Naive thymus-derived CD8-positive, alpha-beta T cell (primary cell): Measurements from ENCODE around the gene PHKA2. TPM values are rescaled to one million over a fixed set of nuclear protein-coding genes. Genes with fewer than 3 reads are reported as not detected.
"Not testable (repeated sequence)": the region's sequence is repeated elsewhere in the genome, so short reads cannot be mapped to it uniquely, and the experiment has no call there.

Source experiments
- ATAC-seq, 2 donors: fragments of 150-1000 bp; cut with Tn5 transposase in 1 of 2; sonication (Bioruptor Pico), chemical (Tn5 transposase) in 1 of 2; 1 replicate in 1 of 2; 2 replicates in 1 of 2; pipeline ENCODE4 v1.10.0; 2021; ENCODE audit warnings: mild to moderate bottlenecking in 2 of 2, moderate library complexity in 2 of 2
- POLR2A ChIA-PET: fragments of 350-600 bp; sonication (Branson Sonifier 250); formaldehyde crosslinking; loops from one replicate; lab custom pipeline; 2021; ENCODE audit warnings: antibody characterized with exemption; lab: Charles Lee
- DNase-seq, 10 donors: peaks; one replicate each; pipeline versions ENCODE4 v3.0.0 to v3.0.0-alpha.2; 2020 to 2022
- H3K27ac Mint-ChIP-seq, 10 donors: one replicate each; pipeline ENCODE4 v1.8.0; 2020 to 2022; ENCODE audit warnings: mild to moderate bottlenecking in 10 of 10, mixed read lengths in 10 of 10, moderate library complexity in 4 of 10, inconsistent platforms in 1 of 10
- H3K27me3 Mint-ChIP-seq, 5 donors: one replicate each; pipeline ENCODE4 v1.8.0; 2021 to 2022; ENCODE audit warnings: mixed read lengths in 5 of 5
- H3K36me3 Mint-ChIP-seq, 3 donors: one replicate each; pipeline ENCODE4 v1.8.0; 2020 to 2022; ENCODE audit warnings: mixed read lengths in 3 of 3, mild to moderate bottlenecking in 2 of 3, inconsistent platforms in 1 of 3
- H3K4me1 Mint-ChIP-seq, 4 donors: one replicate each; pipeline ENCODE4 v1.8.0; 2021 to 2022; ENCODE audit warnings: mixed read lengths in 4 of 4
- H3K4me3 Mint-ChIP-seq, 10 donors: one replicate each; pipeline ENCODE4 v1.8.0; 2020 to 2022; ENCODE audit warnings: mild to moderate bottlenecking in 10 of 10, mixed read lengths in 10 of 10, moderate library complexity in 6 of 10, inconsistent platforms in 1 of 10
- H3K9me3 Mint-ChIP-seq, 9 donors: one replicate each; pipeline ENCODE4 v1.8.0; 2020 to 2022; ENCODE audit warnings: mixed read lengths in 9 of 9, mild to moderate bottlenecking in 3 of 9, inconsistent platforms in 1 of 9, moderate library complexity in 1 of 9
- polyA plus RNA-seq, 3 donors: library from polyadenylated mRNA; unstranded; fragments of 300-500 nt; fragmentation: Illumina TruSeq; gene quantifications; one replicate each; pipeline ENCODE4 v1.2.3, GENCODE V29; 2021
- total RNA-seq, 8 experiments: library from RNA in 2 of 8; stranded (reverse) in 2 of 8; gene quantifications; one replicate each; pipeline ENCODE4 v1.2.3 and lab custom pipeline; 2021 to 2026

The PHKA2 gene
- total and polyA plus RNA-seq, 5 experiments from 2014 or later, result 6.5 to 53.0 (median 9.2) TPM

DNA sequence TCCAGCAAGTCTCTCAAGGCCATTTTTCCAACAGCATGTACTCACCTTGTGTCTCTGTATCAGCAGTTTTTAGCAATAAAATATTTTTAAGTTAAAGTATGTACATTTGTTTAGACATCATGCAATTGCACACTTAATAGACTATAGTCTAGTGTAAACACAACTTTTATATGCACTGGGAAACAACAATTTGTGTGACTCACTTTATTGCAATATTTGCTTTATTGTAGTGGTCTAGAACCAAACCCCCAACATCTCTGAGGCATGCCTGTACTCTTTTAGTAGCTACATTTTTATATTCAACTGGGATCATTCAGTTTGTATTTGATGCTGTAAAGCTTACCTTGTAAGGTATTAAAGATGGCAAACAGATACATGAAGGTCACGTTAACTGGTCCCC, 14.7 kb upstream of the PHKA2 start:
- POLR2A ChIA-PET, result no interaction called here
- Mint-ChIP-seq H3K27ac (no peak overlapping the region), H3K9me3 (no peaks in the 10 kb centered on the region), H3K27me3 (no peaks in the 10 kb centered on the region), H3K4me1 (no peaks in the 10 kb centered on the region), H3K4me3 (no peak overlapping the region), H3K36me3 (no peaks in the 10 kb centered on the region)
- ATAC-seq (no peak), DNase-seq (no peak)

DNA sequence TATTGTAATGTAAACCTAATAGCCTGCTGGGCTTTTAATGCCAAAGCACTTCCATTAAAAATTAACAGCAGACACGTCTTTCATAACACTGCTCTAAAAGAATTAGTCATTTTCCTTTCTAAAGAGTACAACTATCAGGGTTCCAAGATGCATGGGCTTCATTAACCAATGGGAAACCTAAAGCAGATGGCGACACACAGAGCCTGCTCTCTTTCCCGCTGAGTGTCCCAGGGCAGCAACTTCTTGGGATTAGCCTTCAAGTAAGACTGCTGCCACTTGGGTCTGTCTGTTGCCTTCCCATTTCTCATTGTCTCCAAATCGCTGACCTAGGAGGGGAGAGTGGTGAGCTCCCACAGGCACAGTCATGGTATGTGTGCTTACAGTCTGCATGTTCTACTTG, 14.0 kb upstream of the PHKA2 start:
- no peak overlapping the region for H3K27ac Mint-ChIP-seq
- ATAC-seq (no peak), DNase-seq (no peak)
- no peaks in the 10 kb centered on the region for H3K36me3 Mint-ChIP-seq
- H3K4me3 Mint-ChIP-seq, result no peak overlapping the region
- no peaks in the 10 kb centered on the region for H3K27me3 Mint-ChIP-seq
- POLR2A ChIA-PET, result no interaction called here
- H3K4me1 Mint-ChIP-seq, result no peaks in the 10 kb centered on the region
- no peaks in the 10 kb centered on the region for H3K9me3 Mint-ChIP-seq

DNA sequence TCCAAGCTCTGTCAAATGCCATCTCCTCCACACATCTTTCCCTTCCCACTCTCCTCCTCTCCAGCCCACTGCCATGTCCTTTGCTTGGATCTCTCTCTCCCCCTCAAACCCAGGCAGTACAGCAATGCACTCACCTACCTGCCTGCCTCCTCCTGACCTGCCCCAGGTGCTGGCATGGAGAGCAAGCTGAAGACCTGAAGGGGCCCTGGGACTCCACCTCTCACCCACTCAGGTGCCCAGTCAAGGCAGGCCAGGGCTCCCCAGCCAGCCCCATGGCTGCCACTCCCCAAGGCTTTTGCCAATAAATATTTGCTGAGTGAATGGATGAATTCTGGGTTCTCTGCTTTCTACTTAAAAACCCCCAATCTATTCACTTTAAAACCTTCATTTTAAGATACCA, 12.6 kb upstream of the PHKA2 start:
- H3K27me3 Mint-ChIP-seq, result no peaks in the 10 kb centered on the region

DNA sequence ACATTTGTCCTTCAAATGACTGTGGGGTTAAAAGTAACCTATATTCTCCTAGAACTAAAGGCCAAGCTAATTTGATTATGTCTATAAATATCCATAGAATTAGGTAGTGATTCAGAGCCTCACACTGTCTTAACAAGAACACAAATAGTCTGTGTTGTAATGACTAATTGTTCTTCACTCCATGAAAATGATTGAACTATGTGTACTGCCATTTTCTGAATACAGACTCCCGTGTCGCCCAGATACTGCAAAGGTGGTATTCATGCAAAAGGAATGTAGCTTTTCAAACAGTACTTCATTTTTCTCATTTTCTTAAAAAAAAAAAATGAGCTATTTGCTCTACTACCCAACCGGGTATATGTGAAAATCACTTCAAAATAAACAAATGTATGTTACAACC, 11.3 kb upstream of the PHKA2 start:
- Mint-ChIP-seq H3K36me3 (no peaks in the 10 kb centered on the region), H3K9me3 (no peaks in the 10 kb centered on the region), H3K4me1 (no peaks in the 10 kb centered on the region), H3K4me3 (no peak overlapping the region), H3K27ac (no peak overlapping the region), H3K27me3 (no peaks in the 10 kb centered on the region)
- ATAC-seq (no peak), DNase-seq (no peak)
- POLR2A ChIA-PET, result no interaction called here

More for the DNA sequence above, 12.6 kb upstream of the PHKA2 start:
- Mint-ChIP-seq H3K4me1 (no peaks in the 10 kb centered on the region), H3K36me3 (no peaks in the 10 kb centered on the region), H3K9me3 (no peaks in the 10 kb centered on the region), H3K4me3 (no peak overlapping the region), H3K27ac (no peak overlapping the region)
- ATAC-seq (no peak), DNase-seq (no peak)
- POLR2A ChIA-PET, result no interaction called here

DNA sequence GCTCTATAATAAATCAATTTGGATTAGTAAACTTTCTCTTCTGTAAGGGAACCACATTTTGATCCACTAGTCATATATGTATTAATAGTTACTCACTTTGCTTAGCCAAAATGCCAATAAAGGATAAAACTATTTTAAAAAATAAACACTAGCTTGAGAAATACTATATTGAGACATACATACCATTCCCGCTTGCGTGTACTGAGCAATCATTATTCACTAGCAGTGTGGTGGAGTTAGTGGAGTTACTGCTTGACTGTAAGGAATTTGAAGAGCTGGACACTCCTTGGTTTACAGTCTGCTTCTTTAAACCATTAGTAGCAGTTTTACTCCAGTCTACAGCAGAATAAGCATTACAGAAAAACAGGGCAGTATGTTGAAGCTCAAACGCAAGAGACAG, 10.8 kb upstream of the PHKA2 start:
- ATAC-seq, result no peak
- POLR2A ChIA-PET, result no interaction called here
- no peak for DNase-seq
- H3K27ac Mint-ChIP-seq, result no peak overlapping the region
- no peak overlapping the region for H3K4me3 Mint-ChIP-seq
- H3K27me3 Mint-ChIP-seq, result no peaks in the 10 kb centered on the region
- no peaks in the 10 kb centered on the region for H3K4me1 Mint-ChIP-seq
- H3K9me3 Mint-ChIP-seq, result no peaks in the 10 kb centered on the region
- H3K36me3 Mint-ChIP-seq, result no peaks in the 10 kb centered on the region

DNA sequence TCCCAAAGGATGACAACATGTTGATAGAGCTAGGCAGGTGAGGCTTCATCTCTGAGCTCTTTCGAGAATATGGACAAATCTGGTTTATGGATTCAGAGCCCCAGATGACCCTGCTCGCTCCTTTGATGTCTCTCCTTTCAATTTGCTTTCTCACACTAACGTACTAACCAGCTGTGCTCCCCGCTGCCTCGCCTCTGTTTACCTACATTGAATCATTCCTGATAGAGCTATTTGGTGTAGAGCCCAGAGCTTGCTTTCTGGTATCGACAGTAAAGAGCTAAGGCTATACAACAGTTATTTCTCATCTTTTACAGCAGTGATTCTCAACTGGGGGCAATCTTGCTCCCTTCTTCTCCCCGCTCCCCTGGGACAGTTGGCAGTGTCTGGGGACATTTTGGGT, 8.9 kb upstream of the PHKA2 start:
- DNase-seq (no peak), ATAC-seq (no peak)
- Mint-ChIP-seq H3K36me3 (no peaks in the 10 kb centered on the region), H3K27me3 (no peaks in the 10 kb centered on the region), H3K4me3 (no peak overlapping the region), H3K4me1 (no peaks in the 10 kb centered on the region), H3K9me3 (no peaks in the 10 kb centered on the region), H3K27ac (no peak overlapping the region)
- POLR2A ChIA-PET, result no interaction called here

DNA sequence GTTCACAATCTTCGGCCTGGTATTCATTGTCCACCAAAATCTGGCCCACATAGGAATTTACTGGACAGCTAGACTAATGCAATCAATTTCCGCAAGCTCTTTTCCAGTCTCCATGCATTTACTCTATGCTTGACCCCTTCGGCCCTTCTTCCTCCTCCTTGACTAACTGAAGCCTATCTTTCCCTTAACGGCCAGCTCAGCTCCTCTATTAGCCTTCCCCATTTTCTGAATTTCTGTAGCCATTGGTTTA, 1.2 kb upstream of the PHKA2 start:
- DNase-seq (no peak), ATAC-seq (no peak)
- POLR2A ChIA-PET, result interaction anchor here (1.6 to 2.0 kb wide), 2 partner anchors 98 to 560 kb away, joined by 6 to 10 read pairs; partner anchors contain the start of gene CDKL5
- Mint-ChIP-seq H3K4me3 (peak overlapping the region; percentile 82 to 91 (median 87)), H3K27me3 (no peaks in the 10 kb centered on the region), H3K36me3 (peaks cover 0 to 5% (median 0%) of the 10 kb centered on the region in 3 donors), H3K9me3 (peaks cover 0 to 5% (median 0%) of the 10 kb centered on the region in 9 donors), H3K4me1 (peaks cover 4 to 32% (median 22%) of the 10 kb centered on the region in 4 donors), H3K27ac (peak overlapping the region; percentile 75 to 97 (median 96))

GRCh38 chrX:18984381-18985185, 669 bp upstream of the PHKA2 start:
- H3K36me3 Mint-ChIP-seq, result peaks cover 0 to 5% (median 0%) of the 10 kb centered on the region in 3 donors
- POLR2A ChIA-PET, result interaction anchor here (0.5 to 2.0 kb wide), 4 partner anchors 41 to 559 kb away, joined by 3 to 10 read pairs (median 4); partner anchors contain the start of gene CDKL5
- DNase-seq (peak; percentile 78 to 91 (median 85)), ATAC-seq (peak; percentile 82 to 88)
- peaks cover 0 to 5% (median 0%) of the 10 kb centered on the region in 9 donors for H3K9me3 Mint-ChIP-seq
- peaks cover 4 to 32% (median 23%) of the 10 kb centered on the region in 4 donors for H3K4me1 Mint-ChIP-seq
- no peaks in the 10 kb centered on the region for H3K27me3 Mint-ChIP-seq
- peak overlapping the region; percentile 75 to 97 (median 96) for H3K27ac Mint-ChIP-seq
- peak overlapping the region; percentile 82 to 91 (median 87) for H3K4me3 Mint-ChIP-seq

DNA sequence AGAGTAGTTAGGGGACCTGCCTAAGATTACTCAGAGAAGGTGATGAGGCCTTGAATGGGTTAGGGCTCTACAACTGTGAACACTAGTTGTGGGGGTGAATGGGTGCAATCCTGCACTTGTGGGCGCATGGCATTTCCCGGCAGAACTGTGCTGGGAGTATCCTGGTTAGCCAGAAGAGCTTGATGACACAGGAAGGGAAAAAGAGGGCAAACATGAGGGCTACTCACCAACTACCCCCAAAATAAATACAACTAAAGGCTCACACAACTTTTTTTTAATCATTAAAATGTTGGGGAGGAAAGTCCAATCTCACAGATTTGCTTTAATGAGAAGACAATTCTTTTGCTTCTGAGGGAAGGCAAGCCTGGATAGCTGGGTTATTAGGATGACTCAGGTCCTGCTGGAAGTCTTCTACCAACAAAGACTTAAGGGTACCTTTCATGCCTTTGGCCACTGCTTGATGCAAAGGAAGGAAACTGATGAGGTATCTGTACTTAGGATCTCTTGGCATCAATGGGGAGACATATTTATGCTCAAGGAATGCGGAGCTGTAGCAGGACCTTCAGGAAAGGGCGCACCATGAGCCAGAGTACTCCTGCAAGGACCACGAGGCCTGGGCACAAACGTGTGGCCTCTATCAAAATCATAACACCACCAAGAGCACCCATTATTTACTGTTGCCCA, 2.6 kb downstream of the PHKA2 start:
- ATAC-seq (no peak), DNase-seq (no peak)
- POLR2A ChIA-PET, result no interaction called here
- H3K9me3 Mint-ChIP-seq, result peaks cover 0 to 5% (median 0%) of the 10 kb centered on the region in 9 donors
- H3K4me3 Mint-ChIP-seq, result peak overlapping the region in 3 of 10 donors; percentile 28 to 62 (median 32)
- no peak overlapping the region for H3K27ac Mint-ChIP-seq
- H3K4me1 Mint-ChIP-seq, result peaks cover 4 to 32% (median 27%) of the 10 kb centered on the region in 4 donors
- H3K27me3 Mint-ChIP-seq, result no peaks in the 10 kb centered on the region
- H3K36me3 Mint-ChIP-seq, result peaks cover 0 to 5% (median 0%) of the 10 kb centered on the region in 3 donors

- H3K36me3 Mint-ChIP-seq, H3K27ac Mint-ChIP-seq, POLR2A ChIA-PET, H3K4me3 Mint-ChIP-seq, DNase-seq, ATAC-seq, H3K27me3 Mint-ChIP-seq, H3K9me3 Mint-ChIP-seq: not testable (repeated sequence)
- peaks cover 3 to 29% (median 27%) of the 10 kb centered on the region in 4 donors for H3K4me1 Mint-ChIP-seq
These were observed 3.7 kb downstream of the PHKA2 start for GRCh38 chrX:18980262-18980661.

DNA sequence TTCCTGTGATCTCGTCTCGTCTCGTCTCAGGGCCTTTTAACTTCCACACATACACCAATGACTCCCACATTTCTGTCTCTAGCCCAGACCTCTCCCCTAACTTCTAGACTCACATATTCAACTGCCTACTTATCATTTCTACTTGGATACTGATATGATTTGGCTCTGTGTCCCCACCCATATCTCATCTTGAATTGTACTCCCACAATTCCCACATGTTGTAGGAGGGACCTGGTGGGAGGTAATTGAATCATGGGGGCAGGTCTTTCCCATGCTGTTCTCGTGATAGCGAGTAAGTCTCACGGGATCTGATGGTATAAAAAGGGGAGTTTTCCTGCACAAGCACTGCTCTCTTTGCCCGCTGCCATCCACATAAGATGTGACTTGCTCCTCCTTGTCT, 8.9 kb downstream of the PHKA2 start:
- DNase-seq, result no peak
- Mint-ChIP-seq H3K27ac (no peak overlapping the region), H3K36me3 (peaks cover 0 to 4% (median 0%) of the 10 kb centered on the region in 3 donors), H3K4me3 (no peak overlapping the region), H3K4me1 (peaks cover 0 to 28% (median 9%) of the 10 kb centered on the region in 4 donors), H3K9me3 (no peaks in the 10 kb centered on the region), H3K27me3 (no peaks in the 10 kb centered on the region)
- POLR2A ChIA-PET, result no interaction called here
- no peak for ATAC-seq

DNA sequence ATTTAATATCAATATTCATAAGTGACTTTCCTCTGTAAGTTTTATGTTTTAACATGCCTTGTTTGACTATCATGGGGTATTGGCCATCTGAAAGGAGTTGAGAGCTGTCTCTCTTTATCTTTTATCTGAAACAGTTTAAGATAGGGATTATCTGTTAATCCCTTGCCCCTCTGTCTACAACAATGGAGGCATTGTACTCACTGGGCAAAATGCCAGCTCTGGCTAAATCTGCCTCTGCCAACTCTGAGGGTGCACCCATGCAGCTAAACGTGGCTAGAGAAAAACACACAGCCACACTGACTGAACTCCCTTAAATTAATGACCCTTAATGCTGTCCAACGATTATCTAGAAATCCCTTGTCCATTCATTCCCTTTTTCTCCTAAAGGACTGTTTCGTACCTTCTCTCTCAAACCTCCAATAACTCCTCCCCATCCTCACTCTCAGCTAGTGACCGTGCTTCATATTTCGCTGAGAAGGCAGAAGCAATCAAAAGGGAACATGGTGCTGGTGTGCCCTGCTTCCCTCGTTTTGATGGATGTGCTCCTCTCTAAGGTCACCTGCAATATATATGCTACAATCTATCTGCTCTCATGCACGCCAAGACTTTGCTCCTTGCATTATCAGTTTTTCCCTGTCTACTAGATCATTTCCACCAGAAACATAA, 10.3 kb downstream of the PHKA2 start:
- Mint-ChIP-seq H3K4me1 (peaks cover 0 to 22% (median 7%) of the 10 kb centered on the region in 4 donors), H3K9me3 (no peaks in the 10 kb centered on the region), H3K27ac (no peak overlapping the region), H3K36me3 (peaks cover 0 to 4% (median 0%) of the 10 kb centered on the region in 3 donors), H3K4me3 (no peak overlapping the region), H3K27me3 (no peaks in the 10 kb centered on the region)
- POLR2A ChIA-PET, result no interaction called here
- DNase-seq, result no peak
- ATAC-seq, result no peak

DNA sequence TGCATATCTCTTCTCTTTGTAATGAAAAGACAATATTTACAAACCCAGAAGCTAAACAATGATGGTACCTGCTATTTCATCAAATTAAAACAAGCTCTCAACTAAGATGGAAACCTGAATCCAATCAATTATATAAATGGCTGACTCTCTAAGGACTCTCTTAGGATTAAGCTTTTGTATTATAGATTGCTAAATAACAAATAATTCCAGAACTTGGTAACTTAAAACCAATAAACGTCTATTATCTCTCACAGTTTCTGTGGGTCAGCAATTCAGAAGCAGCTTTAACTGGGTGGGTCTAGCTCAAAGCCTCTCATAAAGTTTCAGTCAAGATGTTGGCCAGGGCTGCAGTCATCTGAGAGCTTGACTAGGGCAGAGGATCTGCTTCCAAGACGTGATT, 12.4 kb downstream of the PHKA2 start:
- peaks cover 0 to 13% (median 0%) of the 10 kb centered on the region in 3 donors for H3K36me3 Mint-ChIP-seq
- no peak overlapping the region for H3K27ac Mint-ChIP-seq
- H3K27me3 Mint-ChIP-seq, result no peaks in the 10 kb centered on the region
- POLR2A ChIA-PET, result no interaction called here
- H3K4me3 Mint-ChIP-seq, result no peak overlapping the region
- ATAC-seq (no peak), DNase-seq (no peak)
- peaks cover 0 to 31% (median 11%) of the 10 kb centered on the region in 4 donors for H3K4me1 Mint-ChIP-seq
- H3K9me3 Mint-ChIP-seq, result peaks cover 0 to 2% (median 0%) of the 10 kb centered on the region in 9 donors
